ENCODE results near the gene TNKS2.

Gene TNKS2

GRCh38 chr10:91907033-91907594, 108.9 kb downstream of the TNKS2 start:
- Histone ChIP-seq H3K36me3 (ENCODE audit: insufficient read depth, low read length) (no peaks in the 10 kb centered on the region), H3K79me2 (ENCODE audit: insufficient read depth, low read length) (no peaks in the 10 kb centered on the region), H3K9me2 (ENCODE audit: low read depth, low read length) (no peaks in the 10 kb centered on the region), H3K4me2 (ENCODE audit: low read length) (peak overlapping the region; percentile 12; the same call in 1 of the 2 replicates), H3K27ac (ENCODE audit: low read depth, low read length, poor library complexity, severe bottlenecking) (no peak overlapping the region), H3K4me1 (ENCODE audit: insufficient read depth, low read length, severe bottlenecking) (peaks cover 18% of the 10 kb centered on the region), H3K9ac (ENCODE audit: low read length) (no peak overlapping the region), H2AFZ (ENCODE audit: low read length) (no peak overlapping the region), H4K20me1 (ENCODE audit: insufficient read depth, low read length) (no peaks in the 10 kb centered on the region), H3K27me3 (ENCODE audit: insufficient read depth, low read length) (no peaks in the 10 kb centered on the region), H3K4me3 (ENCODE audit: low read depth, low read length, poor library complexity, severe bottlenecking) (no peak overlapping the region), H3K9me3 (ENCODE audit: low read length) (no peaks in the 10 kb centered on the region), H3F3A (ENCODE audit: insufficient read depth, low read length) (no peaks in the 10 kb centered on the region)
- TF ChIP-seq, protein P1, sequence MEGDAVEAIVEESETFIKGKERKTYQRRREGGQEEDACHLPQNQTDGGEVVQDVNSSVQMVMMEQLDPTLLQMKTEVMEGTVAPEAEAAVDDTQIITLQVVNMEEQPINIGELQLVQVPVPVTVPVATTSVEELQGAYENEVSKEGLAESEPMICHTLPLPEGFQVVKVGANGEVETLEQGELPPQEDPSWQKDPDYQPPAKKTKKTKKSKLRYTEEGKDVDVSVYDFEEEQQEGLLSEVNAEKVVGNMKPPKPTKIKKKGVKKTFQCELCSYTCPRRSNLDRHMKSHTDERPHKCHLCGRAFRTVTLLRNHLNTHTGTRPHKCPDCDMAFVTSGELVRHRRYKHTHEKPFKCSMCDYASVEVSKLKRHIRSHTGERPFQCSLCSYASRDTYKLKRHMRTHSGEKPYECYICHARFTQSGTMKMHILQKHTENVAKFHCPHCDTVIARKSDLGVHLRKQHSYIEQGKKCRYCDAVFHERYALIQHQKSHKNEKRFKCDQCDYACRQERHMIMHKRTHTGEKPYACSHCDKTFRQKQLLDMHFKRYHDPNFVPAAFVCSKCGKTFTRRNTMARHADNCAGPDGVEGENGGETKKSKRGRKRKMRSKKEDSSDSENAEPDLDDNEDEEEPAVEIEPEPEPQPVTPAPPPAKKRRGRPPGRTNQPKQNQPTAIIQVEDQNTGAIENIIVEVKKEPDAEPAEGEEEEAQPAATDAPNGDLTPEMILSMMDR (IDR thresholded peaks at IDR 0.05; ENCODE audit: low read length), result no peak
- TF ChIP-seq EZH2 (IDR thresholded peaks at IDR 0.05; ENCODE audit: borderline replicate concordance, low read length), result no peak

DNA sequence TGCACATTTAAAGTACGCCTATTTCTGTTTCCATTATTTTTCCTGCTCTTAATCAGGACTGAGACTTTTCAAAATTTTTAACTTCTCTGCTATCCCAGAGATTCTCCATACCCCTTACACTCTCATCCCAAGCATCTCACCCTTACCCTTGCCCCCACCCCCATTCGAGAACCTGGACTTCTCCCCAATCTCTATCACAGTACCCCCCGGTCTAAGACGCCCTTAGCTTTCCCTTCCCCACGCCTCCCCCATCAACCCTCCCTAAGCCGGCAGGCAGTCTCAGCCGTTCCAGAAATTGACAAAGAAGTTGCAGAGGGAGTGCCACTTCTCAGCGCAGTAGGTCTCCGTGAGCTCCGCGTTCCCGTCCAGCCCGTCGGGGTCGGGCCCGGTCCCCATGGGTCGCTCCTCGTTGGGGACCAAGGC, 109.7 kb downstream of the TNKS2 start:
- Histone ChIP-seq H3F3A (ENCODE audit: insufficient read depth, low read length) (no peaks in the 10 kb centered on the region), H3K4me1 (ENCODE audit: insufficient read depth, low read length, severe bottlenecking) (peaks cover 18% of the 10 kb centered on the region), H2AFZ (ENCODE audit: low read length) (no peak overlapping the region), H3K9me2 (ENCODE audit: low read depth, low read length) (no peaks in the 10 kb centered on the region), H3K9ac (ENCODE audit: low read length) (peak overlapping the region; percentile 75), H3K79me2 (ENCODE audit: insufficient read depth, low read length) (no peaks in the 10 kb centered on the region), H3K4me3 (ENCODE audit: low read depth, low read length, poor library complexity, severe bottlenecking) (peak overlapping the region; percentile 73), H4K20me1 (ENCODE audit: insufficient read depth, low read length) (no peaks in the 10 kb centered on the region), H3K9me3 (ENCODE audit: low read length) (no peaks in the 10 kb centered on the region), H3K4me2 (ENCODE audit: low read length) (peak overlapping the region; percentile 93), H3K27ac (ENCODE audit: low read depth, low read length, poor library complexity, severe bottlenecking) (no peak overlapping the region), H3K27me3 (ENCODE audit: insufficient read depth, low read length) (no peaks in the 10 kb centered on the region), H3K36me3 (ENCODE audit: insufficient read depth, low read length) (no peaks in the 10 kb centered on the region)
- TF ChIP-seq, protein P1 (IDR thresholded peaks at IDR 0.05; ENCODE audit: low read length), result no peak
- TF ChIP-seq EZH2 (IDR thresholded peaks at IDR 0.05; ENCODE audit: borderline replicate concordance, low read length), result no peak

DNA sequence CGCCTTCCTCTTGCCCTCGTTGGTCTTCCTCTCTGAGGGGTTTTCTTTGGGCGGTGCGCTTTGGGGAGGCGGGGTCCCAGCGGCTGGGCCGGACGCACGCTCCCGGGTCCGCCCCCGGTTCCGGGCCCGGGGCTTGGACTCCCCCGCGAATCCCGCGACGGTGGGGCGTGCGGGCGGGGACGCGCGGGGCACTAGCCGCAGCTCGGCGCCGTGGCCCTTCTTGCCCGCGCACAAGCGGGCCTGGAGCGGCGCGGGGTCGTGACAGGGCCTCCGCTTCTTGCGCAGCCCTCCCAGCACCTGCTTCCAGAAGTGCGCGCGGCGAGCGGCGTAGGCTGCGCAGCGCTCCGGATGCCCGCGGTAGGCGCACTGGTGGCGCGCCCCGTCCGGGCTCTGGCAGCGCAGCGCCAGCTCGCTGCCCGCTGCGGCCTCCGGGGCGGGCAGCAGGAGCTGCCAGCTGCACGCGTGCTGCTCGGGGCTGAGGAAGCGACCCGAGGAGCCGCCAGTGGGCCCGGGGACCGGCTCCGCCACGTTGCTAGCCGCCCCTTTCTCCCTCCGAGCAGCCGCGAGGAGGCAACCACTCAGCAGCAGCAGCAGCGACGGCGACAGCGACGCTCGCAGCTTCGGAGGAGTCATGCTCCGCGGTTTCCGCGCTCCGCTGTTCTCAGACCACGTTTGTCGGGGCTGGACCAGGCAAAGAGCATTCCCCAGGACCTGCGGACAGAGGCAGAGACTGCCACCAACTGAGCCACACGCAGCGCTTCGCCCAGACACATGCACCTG, 110.3 kb downstream of the TNKS2 start:
- H4K20me1 ChIP-seq (ENCODE audit: insufficient read depth, low read length), result no peaks in the 10 kb centered on the region
- H3K4me1 ChIP-seq (ENCODE audit: insufficient read depth, low read length, severe bottlenecking), result peaks cover 18% of the 10 kb centered on the region
- H3K9me2 ChIP-seq (ENCODE audit: low read depth, low read length), result no peaks in the 10 kb centered on the region
- H3K27me3 ChIP-seq (ENCODE audit: insufficient read depth, low read length), result no peaks in the 10 kb centered on the region
- H3K36me3 ChIP-seq (ENCODE audit: insufficient read depth, low read length), result no peaks in the 10 kb centered on the region
- H3K79me2 ChIP-seq (ENCODE audit: insufficient read depth, low read length), result no peaks in the 10 kb centered on the region
- H3K4me2 ChIP-seq (ENCODE audit: low read length), result peak overlapping the region; percentile 93
- H3K9ac ChIP-seq (ENCODE audit: low read length), result peak overlapping the region; percentile 75
- no peaks in the 10 kb centered on the region for H3F3A ChIP-seq (ENCODE audit: insufficient read depth, low read length)
- H3K9me3 ChIP-seq (ENCODE audit: low read length), result no peaks in the 10 kb centered on the region
- peak overlapping the region; percentile 73 for H3K4me3 ChIP-seq (ENCODE audit: low read depth, low read length, poor library complexity, severe bottlenecking)
- TF ChIP-seq, protein P1 (IDR thresholded peaks at IDR 0.05; ENCODE audit: low read length), result peak; percentile 34; the same call in 1 of the 2 replicates
- TF ChIP-seq EZH2 (IDR thresholded peaks at IDR 0.05; ENCODE audit: borderline replicate concordance, low read length), result no peak
- peak overlapping the region; percentile 21; the same call in 1 of the 2 replicates for H2AFZ ChIP-seq (ENCODE audit: low read length)
- no peak overlapping the region for H3K27ac ChIP-seq (ENCODE audit: low read depth, low read length, poor library complexity, severe bottlenecking)
